GM12874 (cell line): ENCODE data around the gene ORM2.

Experiments
- TF ChIP-seq, protein P1 (sequence below): IDR thresholded peaks from 2 replicates; pipeline ENCODE4 v1.5.1; 2011; ENCODE audit warnings: low read depth, mild to moderate bottlenecking, control low read depth, low read length, moderate library complexity; ENCODE audit not compliant: insufficient read depth

Gene ORM2

GRCh38 chr9:114311571-114312512 is 17.8 kb upstream of the ORM2 start:
- TF ChIP-seq, protein P1, sequence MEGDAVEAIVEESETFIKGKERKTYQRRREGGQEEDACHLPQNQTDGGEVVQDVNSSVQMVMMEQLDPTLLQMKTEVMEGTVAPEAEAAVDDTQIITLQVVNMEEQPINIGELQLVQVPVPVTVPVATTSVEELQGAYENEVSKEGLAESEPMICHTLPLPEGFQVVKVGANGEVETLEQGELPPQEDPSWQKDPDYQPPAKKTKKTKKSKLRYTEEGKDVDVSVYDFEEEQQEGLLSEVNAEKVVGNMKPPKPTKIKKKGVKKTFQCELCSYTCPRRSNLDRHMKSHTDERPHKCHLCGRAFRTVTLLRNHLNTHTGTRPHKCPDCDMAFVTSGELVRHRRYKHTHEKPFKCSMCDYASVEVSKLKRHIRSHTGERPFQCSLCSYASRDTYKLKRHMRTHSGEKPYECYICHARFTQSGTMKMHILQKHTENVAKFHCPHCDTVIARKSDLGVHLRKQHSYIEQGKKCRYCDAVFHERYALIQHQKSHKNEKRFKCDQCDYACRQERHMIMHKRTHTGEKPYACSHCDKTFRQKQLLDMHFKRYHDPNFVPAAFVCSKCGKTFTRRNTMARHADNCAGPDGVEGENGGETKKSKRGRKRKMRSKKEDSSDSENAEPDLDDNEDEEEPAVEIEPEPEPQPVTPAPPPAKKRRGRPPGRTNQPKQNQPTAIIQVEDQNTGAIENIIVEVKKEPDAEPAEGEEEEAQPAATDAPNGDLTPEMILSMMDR, result no peak

DNA sequence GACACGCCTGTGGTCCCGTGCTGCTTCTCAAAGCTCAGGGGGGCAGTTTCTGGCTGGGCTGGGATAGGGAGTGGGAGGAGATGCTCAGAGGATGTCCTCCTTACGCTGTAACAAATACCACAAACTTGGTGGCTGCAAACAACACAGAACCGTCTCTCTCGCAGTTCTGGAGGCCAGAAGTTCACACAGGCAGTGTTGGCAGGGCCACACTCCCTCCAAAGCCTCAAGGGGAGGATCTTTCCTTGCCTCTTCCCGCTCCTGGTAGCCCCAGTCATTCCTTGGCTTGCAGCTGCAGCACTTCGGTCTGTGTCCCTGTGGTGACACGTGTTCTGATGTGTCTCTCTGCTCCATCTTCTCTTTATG is 17.2 kb upstream of the ORM2 start:
- TF ChIP-seq, protein P1, result no peak

GRCh38 chr9:114313186-114313585 is 16.5 kb upstream of the ORM2 start:
- TF ChIP-seq, protein P1, result no peak

DNA sequence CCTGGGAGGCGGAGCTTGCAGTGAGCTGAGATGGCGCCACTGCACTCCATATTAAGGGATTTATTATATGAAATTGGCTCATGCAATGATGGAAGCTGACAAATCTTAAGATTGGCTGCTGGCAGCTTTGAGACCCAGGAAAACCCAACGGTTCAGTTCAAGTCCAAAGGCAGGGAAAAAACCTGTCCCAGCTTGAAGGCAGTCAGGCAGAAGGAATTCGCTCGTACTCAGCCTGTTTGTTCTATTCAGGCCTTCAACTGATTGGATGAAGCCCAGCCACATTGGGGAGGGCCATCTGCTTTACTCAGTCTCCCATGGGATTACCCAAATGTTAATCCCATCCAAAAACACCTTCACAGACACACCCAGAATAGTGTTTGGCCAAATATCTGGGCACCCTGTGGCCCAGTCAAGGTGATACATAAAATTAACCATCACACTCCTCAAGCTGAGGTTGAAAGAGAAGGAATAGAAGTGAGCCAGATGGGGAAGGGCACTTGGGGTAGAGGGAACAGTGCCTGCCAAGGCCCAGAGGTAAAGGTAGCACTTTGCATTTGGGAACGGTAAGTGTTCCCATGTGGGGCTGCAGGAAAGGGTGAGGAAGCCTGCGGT is 15.3 kb upstream of the ORM2 start:
- TF ChIP-seq, protein P1, result no peak

DNA sequence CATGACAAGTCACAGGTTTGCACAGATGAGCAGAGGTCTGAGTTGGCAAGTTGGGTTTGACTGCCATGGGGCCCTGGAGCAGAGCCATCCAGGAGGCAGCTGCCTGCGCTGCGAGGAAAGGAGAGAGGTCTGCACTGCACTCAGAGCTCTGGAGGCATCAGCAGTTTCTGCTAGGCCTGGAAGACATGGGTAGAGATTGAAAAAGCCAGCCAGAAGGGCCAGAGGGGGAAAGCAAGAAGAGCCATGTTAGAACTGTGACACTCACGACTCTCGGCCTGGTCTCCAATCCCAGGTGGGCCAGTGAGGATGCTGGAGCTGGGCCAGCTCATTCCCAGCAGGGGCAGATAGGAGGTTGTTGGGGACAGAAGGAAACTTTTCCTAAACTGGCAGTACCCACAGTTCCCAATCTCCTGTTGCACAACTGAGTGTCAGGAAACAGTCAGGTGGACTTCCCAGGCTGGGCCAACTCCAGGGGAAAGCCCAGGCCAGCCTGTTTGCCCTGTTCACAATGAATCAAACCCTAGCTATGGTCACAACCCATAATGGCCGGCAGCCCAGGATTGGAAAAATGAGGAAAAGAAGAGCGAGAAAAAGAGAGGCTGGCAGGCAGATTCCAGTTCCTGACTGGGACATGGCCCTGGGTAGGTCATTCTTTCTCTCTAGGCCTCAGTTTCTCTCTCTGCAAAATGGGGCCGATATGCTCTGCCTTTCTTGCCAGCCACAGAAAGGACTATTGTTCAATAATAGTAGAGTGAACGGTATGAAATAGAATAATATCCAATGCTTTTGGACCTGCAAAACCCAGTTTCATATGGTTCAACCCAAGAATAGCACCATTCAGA is 14.6 kb upstream of the ORM2 start:
- TF ChIP-seq, protein P1, result no peak

GRCh38 chr9:114315723-114316363 is 13.8 kb upstream of the ORM2 start:
- TF ChIP-seq, protein P1, result no peak
